AG09319 (cell line): ENCODE results near the gene EFHC2.

Experiments used
- DNase-seq: peaks from one replicate; pipeline ENCODE4 v3.0.0-alpha.2; 2010; ENCODE audit warnings: low read depth; ENCODE audit errors: extremely low read depth
- CTCF ChIP-seq: IDR thresholded peaks from 2 replicates; pipeline ENCODE4 v1.5.1; 2011; ENCODE audit warnings: low read depth, mild to moderate bottlenecking, inconsistent platforms, low read length, moderate library complexity

The EFHC2 gene

GRCh38 chrX:44303119-44303518 lies 40.4 kb downstream of the EFHC2 start:
- DNase-seq, result no peak
- TF ChIP-seq CTCF, result no peak

GRCh38 chrX:44299177-44299576 lies 44.3 kb downstream of the EFHC2 start:
- DNase-seq, result no peak
- TF ChIP-seq CTCF, result no peak

- no peak for TF ChIP-seq CTCF
- DNase-seq, result no peak
These were observed 51.9 kb downstream of the EFHC2 start for GRCh38 chrX:44291468-44292092.

GRCh38 chrX:44290718-44291117 lies 52.8 kb downstream of the EFHC2 start:
- TF ChIP-seq CTCF, result no peak

GRCh38 chrX:44282753-44283152 lies 60.7 kb downstream of the EFHC2 start:
- no peak for TF ChIP-seq CTCF

More at GRCh38 chrX:44290718-44291117, 52.8 kb downstream of the EFHC2 start:
- DNase-seq, result no peak

GRCh38 chrX:44280116-44280515 lies 63.4 kb downstream of the EFHC2 start:
- DNase-seq, result no peak
- TF ChIP-seq CTCF, result no peak

More at GRCh38 chrX:44282753-44283152, 60.7 kb downstream of the EFHC2 start:
- no peak for DNase-seq

GRCh38 chrX:44274096-44274495 lies 69.4 kb downstream of the EFHC2 start:
- TF ChIP-seq CTCF, result no peak
- DNase-seq, result no peak
